Measurements from ENCODE around the gene ZNF140.

- TF ChIP-seq EZH2phosphoT487 (IDR thresholded peaks at IDR 0.05; ENCODE audit: low read length) = no peak
- no peak for TF ChIP-seq CTCF (IDR thresholded peaks at IDR 0.05; ENCODE audit: low read length)
- TF ChIP-seq EZH2 (optimal IDR thresholded peaks at IDR 0.05; ENCODE audit: low read depth, low read length) = no peak
These were observed 24.9 kb downstream of the ZNF140 start for GRCh38 chr12:133105620-133106019.
